C4-2B (cell line): ENCODE data around the gene ZNF580.
A peak's percentile ranks its signal among the peaks of the same experiment; 100 is the strongest.

Experiments
- H3K27ac ChIP-seq: fragments of 450-650 bp; 2 replicates; pipeline ENCODE4 v1.5.1; 2017
- CTCF ChIP-seq: fragments of 450-650 bp; conservative IDR thresholded peaks from 2 replicates; pipeline ENCODE4 v1.5.1; 2017; ENCODE audit warnings: mild to moderate bottlenecking
- ZFX ChIP-seq: fragments of 450-650 bp; IDR thresholded peaks from 2 replicates; pipeline ENCODE4 v1.6.1; 2017

The ZNF580 gene

GRCh38 chr19:55652311-55653128, 11.7 kb downstream of the ZNF580 start:
- H3K27ac ChIP-seq, result peak overlapping the region; percentile 100; the same call in 1 of the 2 replicates
- TF ChIP-seq CTCF, result no peak
- TF ChIP-seq ZFX, result no peak

DNA sequence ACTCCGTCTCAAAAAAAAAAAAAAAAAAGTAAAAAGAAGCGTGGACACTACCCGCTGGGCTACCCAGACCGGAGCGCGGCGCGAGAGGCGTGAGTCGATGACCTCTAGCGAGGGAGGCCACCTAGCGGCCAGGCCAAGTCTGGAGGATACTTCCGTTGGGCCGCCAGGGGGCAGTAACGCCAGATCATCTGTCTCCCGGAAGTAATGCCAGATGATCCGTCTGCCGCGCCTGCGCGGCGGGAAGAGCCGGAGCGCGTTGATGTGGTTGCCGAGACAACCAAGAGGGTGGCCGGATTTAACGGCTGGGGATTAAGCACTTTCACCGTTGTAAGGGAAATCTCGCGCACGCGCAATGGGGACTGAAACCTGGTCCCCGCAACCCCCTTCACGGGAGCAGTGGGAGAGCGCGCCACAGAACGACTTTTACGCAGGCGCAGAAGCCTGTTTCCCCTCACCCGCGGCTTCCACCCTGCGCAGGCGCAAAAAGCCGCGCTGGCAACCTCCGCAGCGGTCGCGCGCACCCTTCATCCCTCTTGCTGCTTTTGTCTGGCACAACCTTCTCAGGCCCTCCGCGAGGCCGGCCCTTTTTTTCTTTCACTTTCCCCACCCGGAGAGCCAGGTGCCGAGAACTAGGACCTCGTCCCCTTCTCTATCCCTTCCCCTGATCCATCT, 13.0 kb downstream of the ZNF580 start:
- H3K27ac ChIP-seq, result peak overlapping the region; percentile 100
- TF ChIP-seq CTCF, result peak; percentile 100
- no peak for TF ChIP-seq ZFX

DNA sequence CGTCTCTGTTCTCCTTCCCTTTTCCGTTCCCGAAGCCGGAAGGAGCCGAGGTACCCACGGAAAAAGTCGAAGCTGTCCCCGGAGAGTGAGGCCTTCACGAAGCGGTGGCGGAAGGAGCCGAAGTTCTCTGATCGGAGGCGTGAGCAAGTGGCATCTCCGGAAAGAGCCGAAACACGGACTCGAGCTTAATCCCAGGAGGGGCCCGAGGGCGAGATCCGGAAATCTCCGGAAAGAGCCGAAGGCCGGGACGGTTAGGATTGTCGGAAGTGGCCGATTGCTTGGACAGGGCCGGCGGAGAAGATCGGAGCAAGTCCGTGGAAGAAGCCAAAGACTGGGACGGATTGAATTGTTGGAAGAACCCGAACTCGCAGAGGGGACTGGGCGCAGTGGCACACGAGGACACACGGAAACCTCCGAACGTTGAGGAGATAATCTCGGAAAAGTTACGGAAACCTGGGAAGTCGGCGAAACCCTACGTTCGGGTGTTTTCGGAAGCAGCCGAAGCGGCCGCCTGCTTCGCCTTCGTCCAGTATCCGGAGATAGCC, 13.6 kb downstream of the ZNF580 start:
- TF ChIP-seq CTCF, result no peak
- no peak for TF ChIP-seq ZFX
- peak overlapping the region; percentile 100 for H3K27ac ChIP-seq

GRCh38 chr19:55654868-55655647, 14.3 kb downstream of the ZNF580 start, which contains the start of gene U2AF2:
TSS of gene U2AF2 (plus strand) at chr19:55655035. CDS start at chr19:55655105, 70 bp downstream.
- TF ChIP-seq ZFX (peak; percentile 61; the same call in 1 of the 2 replicates), CTCF (no peak)
- peak within 1 kb of the TSS; percentile 100 for H3K27ac ChIP-seq

- TF ChIP-seq ZFX (no peak), CTCF (no peak)
- H3K27ac ChIP-seq, result peak overlapping the region; percentile 100
These were observed 14.8 kb downstream of the ZNF580 start for GRCh38 chr19:55655648-55656040.

DNA sequence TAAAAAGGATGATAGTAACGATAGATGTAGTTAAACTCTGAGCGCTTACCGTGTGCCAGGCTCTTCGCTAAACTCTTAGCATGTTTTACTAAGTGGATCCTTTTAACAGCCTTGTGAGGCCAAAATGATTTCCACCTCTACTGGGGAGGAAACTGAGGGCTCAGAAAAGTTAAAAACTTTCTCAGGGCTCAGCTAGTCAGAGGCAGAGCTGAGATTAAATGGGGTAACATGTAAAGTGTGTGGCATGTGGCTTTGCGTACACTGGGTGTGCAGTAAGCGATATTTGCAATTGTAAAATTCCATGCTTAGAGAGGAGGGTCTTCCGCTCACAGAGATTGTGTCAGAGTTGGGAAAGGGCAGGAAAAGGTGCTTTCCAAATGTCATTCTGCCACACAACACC, 15.8 kb downstream of the ZNF580 start:
- H3K27ac ChIP-seq, result peak overlapping the region; percentile 100
- TF ChIP-seq CTCF (no peak), ZFX (no peak)
